Measurements from ENCODE around the gene ALDH3B2. TPM values are rescaled to one million over a fixed set of nuclear protein-coding genes. Genes with fewer than 3 reads are reported as not detected.
A peak's percentile ranks its signal among the peaks of the same experiment; 100 is the strongest.
"Not testable (repeated sequence)": the region's sequence is repeated elsewhere in the genome, so short reads cannot be mapped to it uniquely, and the experiment has no call there.

ALDH3B2 gene, protein sequence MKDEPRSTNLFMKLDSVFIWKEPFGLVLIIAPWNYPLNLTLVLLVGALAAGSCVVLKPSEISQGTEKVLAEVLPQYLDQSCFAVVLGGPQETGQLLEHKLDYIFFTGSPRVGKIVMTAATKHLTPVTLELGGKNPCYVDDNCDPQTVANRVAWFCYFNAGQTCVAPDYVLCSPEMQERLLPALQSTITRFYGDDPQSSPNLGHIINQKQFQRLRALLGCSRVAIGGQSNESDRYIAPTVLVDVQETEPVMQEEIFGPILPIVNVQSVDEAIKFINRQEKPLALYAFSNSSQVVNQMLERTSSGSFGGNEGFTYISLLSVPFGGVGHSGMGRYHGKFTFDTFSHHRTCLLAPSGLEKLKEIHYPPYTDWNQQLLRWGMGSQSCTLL
- total RNA-seq = 2.5 to 3.1 TPM (median 2.7 TPM) in 3 replicates

- H3K36me3 Mint-ChIP-seq = peaks cover 3% of the 10 kb centered on the region
- H3K27ac Mint-ChIP-seq = peak within 1 kb of the TSS; percentile 84
- H3K4me1 Mint-ChIP-seq = peaks cover 24% of the 10 kb centered on the region
- peak within 1 kb of the TSS; percentile 44 for H3K4me3 Mint-ChIP-seq
- peaks cover 11% of the 10 kb centered on the region for H3K9me3 Mint-ChIP-seq
- peaks cover 3% of the 10 kb centered on the region for H3K27me3 Mint-ChIP-seq (ENCODE audit: low read depth)
- peak in 1 of 2 experiments; percentile 63 for DNase-seq (ENCODE audit: low spot score in 2 of 2, unreplicated experiment in 2 of 2)
- TF ChIP-seq CTCF (IDR thresholded peaks at IDR 0.05; ENCODE audit: unreplicated experiment) = no peak
Measured at GRCh38 chr11:67674442-67674871, at the start of gene ALDH3B2. ALDH3B2 (minus strand) TSS chr11:67674623; CDS start chr11:67666935, 7,688 bp downstream.

DNA sequence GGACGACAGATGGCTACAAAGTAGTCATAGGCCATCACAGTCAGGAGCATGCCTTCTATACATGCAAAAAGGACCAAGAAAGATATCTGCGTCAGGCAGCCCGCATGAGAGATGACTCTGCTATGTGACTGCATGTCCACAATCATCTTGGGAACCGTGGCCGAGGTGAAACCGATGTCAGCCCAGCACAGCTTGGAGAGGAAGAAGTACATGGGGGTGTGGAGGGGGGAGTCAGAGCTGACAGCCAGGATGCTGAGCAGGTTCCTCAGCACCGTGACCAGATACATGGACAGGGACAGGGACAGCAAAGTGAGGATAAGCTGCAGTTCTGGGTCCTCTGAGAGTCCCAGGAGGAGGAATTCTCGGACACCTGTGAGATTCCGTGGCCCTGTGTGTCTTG is 48.6 kb upstream of the ALDH3B2 start:
- H3K9me3 Mint-ChIP-seq; H3K27me3 Mint-ChIP-seq (ENCODE audit: low read depth); H3K36me3 Mint-ChIP-seq; DNase-seq (ENCODE audit: low spot score in 2 of 2, unreplicated experiment in 2 of 2); H3K27ac Mint-ChIP-seq; H3K4me3 Mint-ChIP-seq: not testable (repeated sequence)
- peaks cover 16% of the 10 kb centered on the region for H3K4me1 Mint-ChIP-seq

DNA sequence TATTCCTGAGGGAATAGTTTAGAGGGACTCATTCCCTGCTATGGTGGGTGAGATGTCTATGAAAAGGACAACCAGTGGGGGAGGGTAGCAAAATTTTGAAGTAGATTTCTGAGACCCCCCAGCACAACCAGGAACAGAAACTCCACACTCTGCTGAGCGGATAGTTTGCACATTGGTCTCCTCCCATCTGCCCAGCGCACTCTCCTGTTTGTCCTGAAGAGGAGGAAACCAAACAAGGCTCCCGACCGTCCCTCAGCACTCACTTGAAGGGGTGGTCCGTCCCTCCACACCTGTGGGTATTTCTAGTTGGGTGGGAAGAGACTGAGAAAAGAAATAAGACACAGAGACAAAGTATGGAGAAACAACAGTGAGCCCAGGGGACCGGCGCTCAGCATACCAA is 41.8 kb upstream of the ALDH3B2 start:
- not testable (repeated sequence) for H3K4me3 Mint-ChIP-seq; H3K9me3 Mint-ChIP-seq; H3K36me3 Mint-ChIP-seq; H3K27ac Mint-ChIP-seq; DNase-seq (ENCODE audit: low spot score in 2 of 2, unreplicated experiment in 2 of 2)
- Mint-ChIP-seq H3K27me3 (ENCODE audit: low read depth) (peaks cover 26% of the 10 kb centered on the region), H3K4me1 (peaks cover 11% of the 10 kb centered on the region)

DNA sequence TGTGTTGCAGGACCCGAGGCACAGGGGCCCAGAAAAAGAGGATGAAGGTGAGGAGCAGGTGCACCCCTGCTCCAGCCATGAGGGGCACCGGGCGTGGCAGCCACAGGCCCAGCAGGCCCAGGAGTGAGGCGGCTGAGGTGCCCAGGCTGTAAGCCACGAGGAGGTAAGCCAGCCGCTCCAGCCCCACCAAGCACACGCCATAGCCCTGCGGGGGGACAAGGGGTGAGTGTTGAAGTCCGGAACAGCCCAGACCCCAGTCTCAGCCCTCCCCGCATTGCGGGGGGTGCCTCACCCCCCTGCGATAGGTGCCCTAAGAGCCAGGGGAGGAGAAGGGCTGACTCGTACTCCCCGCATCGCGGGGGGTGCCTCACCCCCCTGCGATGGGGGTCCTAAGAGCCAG is 41.4 kb upstream of the ALDH3B2 start:
- not testable (repeated sequence) for DNase-seq (ENCODE audit: low spot score in 2 of 2, unreplicated experiment in 2 of 2); H3K4me3 Mint-ChIP-seq; H3K9me3 Mint-ChIP-seq; H3K27ac Mint-ChIP-seq; H3K36me3 Mint-ChIP-seq
- peaks cover 28% of the 10 kb centered on the region for H3K27me3 Mint-ChIP-seq (ENCODE audit: low read depth)
- H3K4me1 Mint-ChIP-seq = peaks cover 13% of the 10 kb centered on the region

DNA sequence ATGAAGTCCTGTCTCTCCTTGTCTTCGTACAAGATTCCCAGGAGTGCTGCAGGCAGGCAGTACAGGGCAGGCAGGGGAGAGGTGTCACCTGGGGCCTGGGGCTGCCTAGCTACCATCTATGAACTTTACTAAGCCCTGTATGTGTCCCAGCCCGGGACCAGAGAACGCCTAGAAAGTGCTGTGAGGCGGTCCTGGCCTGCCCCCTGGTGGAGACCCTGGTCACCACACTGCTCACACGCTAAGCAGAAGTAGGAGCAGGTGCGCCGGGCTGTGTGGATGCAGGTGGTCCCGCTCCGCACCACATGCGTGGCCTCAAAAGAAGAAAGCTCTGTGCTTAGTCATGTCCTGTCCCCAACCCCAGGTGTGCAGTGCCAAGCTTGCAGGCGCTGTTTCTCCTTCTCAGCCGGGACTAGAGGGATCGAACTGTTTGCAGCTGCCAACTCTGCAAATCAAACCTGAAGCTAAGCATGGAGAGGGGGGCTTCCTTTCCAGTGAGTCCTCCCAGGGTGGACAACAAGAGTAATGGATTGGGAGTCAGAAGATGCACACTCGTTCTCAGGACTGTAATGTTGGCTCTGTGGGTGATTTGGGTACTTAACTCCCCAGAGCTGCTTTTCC is 39.6 kb upstream of the ALDH3B2 start:
- H3K27me3 Mint-ChIP-seq (ENCODE audit: low read depth) = peaks cover 36% of the 10 kb centered on the region
- not testable (repeated sequence) for H3K4me1 Mint-ChIP-seq, H3K27ac Mint-ChIP-seq

GRCh38 chr11:67711676-67712075 is 37.3 kb upstream of the ALDH3B2 start:
- not testable (repeated sequence) for H3K9me3 Mint-ChIP-seq; DNase-seq (ENCODE audit: low spot score in 2 of 2, unreplicated experiment in 2 of 2); H3K36me3 Mint-ChIP-seq; H3K4me1 Mint-ChIP-seq; H3K27ac Mint-ChIP-seq; H3K4me3 Mint-ChIP-seq
- H3K27me3 Mint-ChIP-seq (ENCODE audit: low read depth) = peaks cover 33% of the 10 kb centered on the region

More for the DNA sequence above, 39.6 kb upstream of the ALDH3B2 start:
- H3K36me3 Mint-ChIP-seq, H3K9me3 Mint-ChIP-seq, H3K4me3 Mint-ChIP-seq: not testable (repeated sequence)
- DNase-seq (ENCODE audit: low spot score in 2 of 2, unreplicated experiment in 2 of 2) = peak in 1 of 2 experiments; percentile 72
- TF ChIP-seq CTCF (IDR thresholded peaks at IDR 0.05; ENCODE audit: unreplicated experiment) = peak; percentile 64

- not testable (repeated sequence) for H3K27ac Mint-ChIP-seq; H3K9me3 Mint-ChIP-seq; H3K4me1 Mint-ChIP-seq; DNase-seq (ENCODE audit: low spot score in 2 of 2, unreplicated experiment in 2 of 2); H3K36me3 Mint-ChIP-seq
- peaks cover 32% of the 10 kb centered on the region for H3K27me3 Mint-ChIP-seq (ENCODE audit: low read depth)
- peak overlapping the region; percentile 62 for H3K4me3 Mint-ChIP-seq
Measured at GRCh38 chr11:67711212-67711611, 36.8 kb upstream of the ALDH3B2 start.

GRCh38 chr11:67709806-67710205 is 35.4 kb upstream of the ALDH3B2 start:
- not testable (repeated sequence) for DNase-seq (ENCODE audit: low spot score in 2 of 2, unreplicated experiment in 2 of 2); H3K36me3 Mint-ChIP-seq; H3K4me3 Mint-ChIP-seq; H3K4me1 Mint-ChIP-seq; H3K9me3 Mint-ChIP-seq; H3K27ac Mint-ChIP-seq
- H3K27me3 Mint-ChIP-seq (ENCODE audit: low read depth) = peaks cover 31% of the 10 kb centered on the region

Measured in mesothelial cell of epicardium (in vitro differentiated cells).